ENCODE results near the gene IGSF22. TPM values are rescaled to one million over a fixed set of nuclear protein-coding genes. Genes with fewer than 3 reads are reported as not detected.

IGSF22 gene
- polyA plus RNA-seq, 1 donor from 2014 or later = 0.68 TPM

DNA sequence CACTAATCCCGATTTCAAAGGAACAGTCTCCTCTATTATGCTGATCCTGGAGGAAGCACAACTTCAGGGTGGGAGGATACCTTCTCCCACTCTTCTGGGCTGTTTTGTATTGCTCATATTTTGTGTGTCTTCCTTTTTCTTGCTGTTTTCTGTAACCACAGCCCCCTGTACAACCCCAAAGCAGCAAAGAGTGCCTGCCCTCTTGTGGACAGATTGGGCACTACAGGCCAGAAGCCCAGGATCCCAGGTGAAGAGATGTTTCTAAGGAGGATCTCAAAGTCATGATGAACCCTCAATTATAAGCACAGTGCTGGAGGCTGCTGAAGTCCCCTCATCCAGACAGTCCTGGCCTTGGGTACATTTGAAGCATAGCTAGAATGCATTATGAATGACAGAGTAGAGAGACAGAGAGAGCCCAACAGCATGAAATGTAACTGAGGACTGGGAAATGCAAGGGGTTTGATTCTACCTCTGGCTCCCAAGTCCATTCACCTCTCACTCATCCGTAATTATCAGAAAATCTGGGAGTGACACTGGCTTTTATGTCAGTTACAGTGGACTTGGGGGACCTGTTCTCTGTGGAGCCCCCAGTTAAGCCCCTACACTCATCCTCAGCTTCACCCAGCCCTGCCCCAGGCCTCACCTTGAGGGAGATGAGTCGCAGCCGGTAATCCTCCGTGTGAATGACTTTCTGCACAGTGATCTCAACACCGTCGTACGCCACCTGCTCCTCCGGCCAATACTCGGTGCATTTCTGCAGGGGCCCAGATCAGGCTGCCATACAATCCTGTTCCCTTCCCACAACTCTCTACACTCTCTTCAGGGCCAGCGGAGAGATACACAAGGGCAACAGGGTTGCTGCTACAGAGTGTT is 6.2 kb upstream of the IGSF22 start:
- Histone ChIP-seq H3K27ac (ENCODE audit: low read length) (no peak overlapping the region), H3K9ac (ENCODE audit: low read length) (no peak overlapping the region), H3K36me3 (ENCODE audit: insufficient read depth, low read length) (no peaks in the 10 kb centered on the region), H3K27me3 (ENCODE audit: insufficient read depth, low read depth, low read length) (no peaks in the 10 kb centered on the region), H3K4me2 (ENCODE audit: low read length) (no peak overlapping the region), H3K79me2 (replicated peaks; ENCODE audit: insufficient read depth, low read length) (no peaks in the 10 kb centered on the region), H4K20me1 (ENCODE audit: insufficient read depth) (no peaks in the 10 kb centered on the region), H3K9me3 (ENCODE audit: low read length) (no peaks in the 10 kb centered on the region), H3K4me3 (ENCODE audit: low read length) (no peak overlapping the region), H2AFZ (ENCODE audit: low read depth, low read length) (no peak overlapping the region), H3F3A (ENCODE audit: insufficient read depth, low read length, poor library complexity, severe bottlenecking) (no peaks in the 10 kb centered on the region), H3K9me2 (ENCODE audit: insufficient read depth, low read length) (no peaks in the 10 kb centered on the region)
- TF ChIP-seq EZH2 (IDR thresholded peaks at IDR 0.05; ENCODE audit: borderline replicate concordance, insufficient read depth, low read length, poor library complexity, severe bottlenecking) = no peak
- TF ChIP-seq SMC3 (conservative IDR thresholded peaks at IDR 0.05; ENCODE audit: poor library complexity) = peak; percentile 91
- no peak for TF ChIP-seq TAF1 (IDR thresholded peaks at IDR 0.05; ENCODE audit: low read depth)
- TF ChIP-seq, protein P1, sequence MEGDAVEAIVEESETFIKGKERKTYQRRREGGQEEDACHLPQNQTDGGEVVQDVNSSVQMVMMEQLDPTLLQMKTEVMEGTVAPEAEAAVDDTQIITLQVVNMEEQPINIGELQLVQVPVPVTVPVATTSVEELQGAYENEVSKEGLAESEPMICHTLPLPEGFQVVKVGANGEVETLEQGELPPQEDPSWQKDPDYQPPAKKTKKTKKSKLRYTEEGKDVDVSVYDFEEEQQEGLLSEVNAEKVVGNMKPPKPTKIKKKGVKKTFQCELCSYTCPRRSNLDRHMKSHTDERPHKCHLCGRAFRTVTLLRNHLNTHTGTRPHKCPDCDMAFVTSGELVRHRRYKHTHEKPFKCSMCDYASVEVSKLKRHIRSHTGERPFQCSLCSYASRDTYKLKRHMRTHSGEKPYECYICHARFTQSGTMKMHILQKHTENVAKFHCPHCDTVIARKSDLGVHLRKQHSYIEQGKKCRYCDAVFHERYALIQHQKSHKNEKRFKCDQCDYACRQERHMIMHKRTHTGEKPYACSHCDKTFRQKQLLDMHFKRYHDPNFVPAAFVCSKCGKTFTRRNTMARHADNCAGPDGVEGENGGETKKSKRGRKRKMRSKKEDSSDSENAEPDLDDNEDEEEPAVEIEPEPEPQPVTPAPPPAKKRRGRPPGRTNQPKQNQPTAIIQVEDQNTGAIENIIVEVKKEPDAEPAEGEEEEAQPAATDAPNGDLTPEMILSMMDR (IDR thresholded peaks at IDR 0.05; ENCODE audit: poor library complexity, severe bottlenecking) = peak; percentile 91
- TF ChIP-seq, protein P2, sequence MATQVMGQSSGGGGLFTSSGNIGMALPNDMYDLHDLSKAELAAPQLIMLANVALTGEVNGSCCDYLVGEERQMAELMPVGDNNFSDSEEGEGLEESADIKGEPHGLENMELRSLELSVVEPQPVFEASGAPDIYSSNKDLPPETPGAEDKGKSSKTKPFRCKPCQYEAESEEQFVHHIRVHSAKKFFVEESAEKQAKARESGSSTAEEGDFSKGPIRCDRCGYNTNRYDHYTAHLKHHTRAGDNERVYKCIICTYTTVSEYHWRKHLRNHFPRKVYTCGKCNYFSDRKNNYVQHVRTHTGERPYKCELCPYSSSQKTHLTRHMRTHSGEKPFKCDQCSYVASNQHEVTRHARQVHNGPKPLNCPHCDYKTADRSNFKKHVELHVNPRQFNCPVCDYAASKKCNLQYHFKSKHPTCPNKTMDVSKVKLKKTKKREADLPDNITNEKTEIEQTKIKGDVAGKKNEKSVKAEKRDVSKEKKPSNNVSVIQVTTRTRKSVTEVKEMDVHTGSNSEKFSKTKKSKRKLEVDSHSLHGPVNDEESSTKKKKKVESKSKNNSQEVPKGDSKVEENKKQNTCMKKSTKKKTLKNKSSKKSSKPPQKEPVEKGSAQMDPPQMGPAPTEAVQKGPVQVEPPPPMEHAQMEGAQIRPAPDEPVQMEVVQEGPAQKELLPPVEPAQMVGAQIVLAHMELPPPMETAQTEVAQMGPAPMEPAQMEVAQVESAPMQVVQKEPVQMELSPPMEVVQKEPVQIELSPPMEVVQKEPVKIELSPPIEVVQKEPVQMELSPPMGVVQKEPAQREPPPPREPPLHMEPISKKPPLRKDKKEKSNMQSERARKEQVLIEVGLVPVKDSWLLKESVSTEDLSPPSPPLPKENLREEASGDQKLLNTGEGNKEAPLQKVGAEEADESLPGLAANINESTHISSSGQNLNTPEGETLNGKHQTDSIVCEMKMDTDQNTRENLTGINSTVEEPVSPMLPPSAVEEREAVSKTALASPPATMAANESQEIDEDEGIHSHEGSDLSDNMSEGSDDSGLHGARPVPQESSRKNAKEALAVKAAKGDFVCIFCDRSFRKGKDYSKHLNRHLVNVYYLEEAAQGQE (IDR thresholded peaks at IDR 0.05; ENCODE audit: borderline replicate concordance) = no peak
- TF ChIP-seq POLR2AphosphoS5 (IDR thresholded peaks at IDR 0.05) = no peak
- TF ChIP-seq RAD21 (conservative IDR thresholded peaks at IDR 0.05) = peak; percentile 79

DNA sequence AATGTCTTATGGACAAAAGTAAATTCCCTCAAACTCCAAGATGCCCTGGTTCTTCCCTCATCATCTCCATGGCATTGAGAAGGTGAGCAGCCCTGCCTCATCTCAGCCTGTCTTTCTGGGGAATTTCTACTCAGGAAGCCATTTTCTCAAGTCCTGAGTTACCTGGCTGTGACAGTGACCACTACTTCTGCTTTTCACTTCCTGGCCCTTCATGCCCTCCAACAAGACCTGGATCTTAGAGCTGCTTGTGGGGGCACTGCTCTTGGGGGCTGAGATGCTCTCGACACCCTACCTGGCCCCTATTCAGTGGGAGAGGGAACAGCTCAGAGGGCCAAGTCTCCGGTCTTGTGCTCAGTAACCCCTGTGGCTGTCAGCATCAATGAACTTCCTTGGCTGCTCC is 5.5 kb upstream of the IGSF22 start:
- H3K4me2 ChIP-seq (ENCODE audit: low read length) = no peak overlapping the region
- TF ChIP-seq EP300 (conservative IDR thresholded peaks at IDR 0.05; ENCODE audit: poor library complexity, severe bottlenecking) (no peak), RAD21 (conservative IDR thresholded peaks at IDR 0.05) (no peak), MXI1 (conservative IDR thresholded peaks at IDR 0.05; ENCODE audit: poor library complexity, severe bottlenecking) (no peak)
- no peak overlapping the region for H3K4me3 ChIP-seq (ENCODE audit: low read length)
- H3K9me3 ChIP-seq (ENCODE audit: low read length) = no peaks in the 10 kb centered on the region
- H4K20me1 ChIP-seq (ENCODE audit: insufficient read depth) = no peaks in the 10 kb centered on the region
- H2AFZ ChIP-seq (ENCODE audit: low read depth, low read length) = no peak overlapping the region
- no peaks in the 10 kb centered on the region for H3K9me2 ChIP-seq (ENCODE audit: insufficient read depth, low read length)
- no peaks in the 10 kb centered on the region for H3K79me2 ChIP-seq (replicated peaks; ENCODE audit: insufficient read depth, low read length)
- H3K9ac ChIP-seq (ENCODE audit: low read length) = no peak overlapping the region
- no peaks in the 10 kb centered on the region for H3F3A ChIP-seq (ENCODE audit: insufficient read depth, low read length, poor library complexity, severe bottlenecking)
- H3K36me3 ChIP-seq (ENCODE audit: insufficient read depth, low read length) = no peaks in the 10 kb centered on the region
- H3K27me3 ChIP-seq (ENCODE audit: insufficient read depth, low read depth, low read length) = no peaks in the 10 kb centered on the region
- no peak overlapping the region for H3K27ac ChIP-seq (ENCODE audit: low read length)
